ENCODE data around the gene EMP3. TPM values are rescaled to one million over a fixed set of nuclear protein-coding genes. Genes with fewer than 3 reads are reported as not detected.
"Not testable (repeated sequence)": the region's sequence is repeated elsewhere in the genome, so short reads cannot be mapped to it uniquely, and the experiment has no call there.

Gene EMP3
- total RNA-seq, 1 experiment from 2014 or later, result 77.3 TPM

DNA sequence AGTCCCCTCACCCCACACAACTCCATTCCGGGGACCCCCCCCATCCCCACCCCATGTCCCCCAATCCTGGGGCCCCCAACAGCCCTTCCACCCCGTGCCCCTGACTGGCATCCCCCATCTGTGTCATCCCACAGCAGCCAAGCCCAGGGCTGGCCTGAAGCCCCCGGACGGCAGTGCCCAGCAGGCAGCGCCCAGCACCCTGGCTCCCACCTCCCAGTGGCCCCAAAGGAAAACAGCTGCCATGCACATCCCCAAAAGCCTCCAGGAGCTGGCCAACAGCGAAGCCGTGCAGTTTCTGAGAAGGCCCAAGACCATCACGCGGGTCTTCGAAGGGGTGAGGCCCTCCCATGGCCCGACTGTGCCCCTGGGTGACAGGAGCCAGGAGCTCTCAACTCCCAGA lies 40.2 kb downstream of the EMP3 start:
- Histone ChIP-seq H3K4me1 (ENCODE audit: low read length) (peaks cover 19% of the 10 kb centered on the region), H3K9me2 (replicated peaks; ENCODE audit: insufficient read depth, low read length) (no peaks in the 10 kb centered on the region), H3K79me2 (ENCODE audit: low read length) (no peaks in the 10 kb centered on the region), H2AFZ (ENCODE audit: low read length) (no peak overlapping the region), H3K27me3 (ENCODE audit: low read length) (no peaks in the 10 kb centered on the region), H3K9me3 (ENCODE audit: low read length) (no peaks in the 10 kb centered on the region), H3K36me3 (ENCODE audit: insufficient read depth, low read length) (no peaks in the 10 kb centered on the region), H3K4me3 (ENCODE audit: low read length) (no peak overlapping the region), H3K27ac (ENCODE audit: low read length) (no peak overlapping the region), H4K20me1 (ENCODE audit: insufficient read depth, low read depth, low read length) (no peaks in the 10 kb centered on the region), H3K4me2 (ENCODE audit: low read depth, low read length, poor library complexity, severe bottlenecking) (no peak overlapping the region), H3K9ac (ENCODE audit: low read length) (no peak overlapping the region)
- DNase-seq, result no peak

DNA sequence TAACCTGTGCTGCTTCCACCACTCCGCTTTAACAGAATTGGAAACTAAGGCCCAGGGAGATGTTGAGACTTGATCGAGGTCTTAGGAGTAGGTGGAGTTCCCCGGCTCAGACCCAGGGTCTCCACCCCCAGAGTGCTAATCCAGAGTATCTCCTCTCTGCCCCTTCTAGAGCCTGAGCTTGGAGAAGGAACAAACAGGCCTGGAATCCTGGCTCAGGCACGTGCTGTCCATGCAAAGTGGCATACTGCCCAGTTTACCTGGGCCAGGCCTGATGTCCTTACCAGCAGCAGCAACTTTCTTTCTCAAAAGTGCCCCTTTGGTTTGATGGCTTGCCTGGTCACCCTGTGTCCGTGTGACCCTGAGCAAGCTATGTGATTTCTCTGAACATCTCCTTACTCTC lies 42.5 kb downstream of the EMP3 start:
- no peak overlapping the region for H3K4me2 ChIP-seq (ENCODE audit: low read depth, low read length, poor library complexity, severe bottlenecking)
- no peaks in the 10 kb centered on the region for H3K9me2 ChIP-seq (replicated peaks; ENCODE audit: insufficient read depth, low read length)
- no peak overlapping the region for H3K27ac ChIP-seq (ENCODE audit: low read length)
- H3K4me1 ChIP-seq (ENCODE audit: low read length), result peaks cover 14% of the 10 kb centered on the region
- no peaks in the 10 kb centered on the region for H3K79me2 ChIP-seq (ENCODE audit: low read length)
- H3K27me3 ChIP-seq (ENCODE audit: low read length), result no peaks in the 10 kb centered on the region
- H3K9ac ChIP-seq (ENCODE audit: low read length), result no peak overlapping the region
- DNase-seq, result no peak
- no peaks in the 10 kb centered on the region for H4K20me1 ChIP-seq (ENCODE audit: insufficient read depth, low read depth, low read length)
- H3K9me3 ChIP-seq (ENCODE audit: low read length), result no peaks in the 10 kb centered on the region
- H2AFZ ChIP-seq (ENCODE audit: low read length), result no peak overlapping the region
- H3K36me3 ChIP-seq (ENCODE audit: insufficient read depth, low read length), result no peaks in the 10 kb centered on the region
- no peak overlapping the region for H3K4me3 ChIP-seq (ENCODE audit: low read length)

DNA sequence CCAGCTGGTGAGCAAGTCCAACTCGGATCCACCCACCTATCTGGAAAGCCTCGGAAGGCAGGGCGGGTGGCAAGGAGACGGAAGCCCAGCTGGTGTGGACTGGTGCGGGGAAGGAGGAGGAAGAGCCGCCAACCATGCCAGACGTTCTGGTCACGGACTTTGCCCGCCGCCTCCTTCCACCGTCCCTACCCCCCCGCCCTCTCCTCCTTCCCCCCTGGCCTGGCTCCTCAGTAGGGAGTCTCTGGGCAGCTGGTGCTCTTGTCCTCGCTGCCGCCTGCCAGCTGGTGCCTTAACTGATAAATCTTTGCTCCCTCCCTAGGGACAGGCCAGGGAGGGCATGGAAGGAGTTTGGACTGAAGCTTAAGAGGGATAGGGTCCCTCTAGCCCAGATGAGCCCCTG lies 43.6 kb downstream of the EMP3 start:
- H3K9ac ChIP-seq (ENCODE audit: low read length), result no peak overlapping the region

DNA sequence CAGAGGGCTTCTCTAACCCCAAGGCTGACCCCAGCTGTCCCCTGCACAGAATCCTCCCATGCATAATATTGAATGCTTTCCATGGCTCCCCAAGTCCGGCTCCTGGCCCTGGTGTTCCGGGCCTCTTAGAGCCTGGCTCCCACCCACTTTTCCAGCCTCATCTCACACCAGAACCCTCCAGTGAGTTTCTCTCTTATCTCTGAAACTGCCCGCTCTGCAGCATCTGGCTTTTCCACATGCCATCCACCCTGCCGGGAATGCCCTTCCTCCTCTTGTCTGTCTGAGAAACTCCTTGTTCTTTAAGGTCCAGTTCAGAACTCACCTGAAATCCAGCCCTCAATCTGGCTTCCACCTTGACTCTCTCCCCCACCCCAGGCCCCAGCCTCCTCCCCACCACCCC lies 45.6 kb downstream of the EMP3 start:
- no peak for DNase-seq
- no peaks in the 10 kb centered on the region for H3K79me2 ChIP-seq (ENCODE audit: low read length)
- H3K4me3 ChIP-seq (ENCODE audit: low read length), result no peak overlapping the region
- H3K36me3 ChIP-seq (ENCODE audit: insufficient read depth, low read length), result no peaks in the 10 kb centered on the region
- no peaks in the 10 kb centered on the region for H3K9me3 ChIP-seq (ENCODE audit: low read length)
- no peak overlapping the region for H3K27ac ChIP-seq (ENCODE audit: low read length)
- H3K4me2 ChIP-seq (ENCODE audit: low read depth, low read length, poor library complexity, severe bottlenecking), result no peak overlapping the region
- no peaks in the 10 kb centered on the region for H3K9me2 ChIP-seq (replicated peaks; ENCODE audit: insufficient read depth, low read length)
- H4K20me1 ChIP-seq (ENCODE audit: insufficient read depth, low read depth, low read length), result no peaks in the 10 kb centered on the region
- H3K27me3 ChIP-seq (ENCODE audit: low read length), result no peaks in the 10 kb centered on the region
- H2AFZ ChIP-seq (ENCODE audit: low read length), result no peak overlapping the region
- no peaks in the 10 kb centered on the region for H3K4me1 ChIP-seq (ENCODE audit: low read length)
- no peak overlapping the region for H3K9ac ChIP-seq (ENCODE audit: low read length)

More for the DNA sequence above, 43.6 kb downstream of the EMP3 start:
- no peak overlapping the region for H2AFZ ChIP-seq (ENCODE audit: low read length)
- no peaks in the 10 kb centered on the region for H3K9me3 ChIP-seq (ENCODE audit: low read length)
- H3K9me2 ChIP-seq (replicated peaks; ENCODE audit: insufficient read depth, low read length), result no peaks in the 10 kb centered on the region
- H3K4me1 ChIP-seq (ENCODE audit: low read length), result peaks cover 8% of the 10 kb centered on the region
- no peak overlapping the region for H3K4me2 ChIP-seq (ENCODE audit: low read depth, low read length, poor library complexity, severe bottlenecking)
- H3K36me3 ChIP-seq (ENCODE audit: insufficient read depth, low read length), result no peaks in the 10 kb centered on the region
- H4K20me1 ChIP-seq (ENCODE audit: insufficient read depth, low read depth, low read length), result no peaks in the 10 kb centered on the region
- no peak overlapping the region for H3K27ac ChIP-seq (ENCODE audit: low read length)
- H3K79me2 ChIP-seq (ENCODE audit: low read length), result no peaks in the 10 kb centered on the region
- no peaks in the 10 kb centered on the region for H3K27me3 ChIP-seq (ENCODE audit: low read length)
- H3K4me3 ChIP-seq (ENCODE audit: low read length), result no peak overlapping the region
- no peak for DNase-seq

DNA sequence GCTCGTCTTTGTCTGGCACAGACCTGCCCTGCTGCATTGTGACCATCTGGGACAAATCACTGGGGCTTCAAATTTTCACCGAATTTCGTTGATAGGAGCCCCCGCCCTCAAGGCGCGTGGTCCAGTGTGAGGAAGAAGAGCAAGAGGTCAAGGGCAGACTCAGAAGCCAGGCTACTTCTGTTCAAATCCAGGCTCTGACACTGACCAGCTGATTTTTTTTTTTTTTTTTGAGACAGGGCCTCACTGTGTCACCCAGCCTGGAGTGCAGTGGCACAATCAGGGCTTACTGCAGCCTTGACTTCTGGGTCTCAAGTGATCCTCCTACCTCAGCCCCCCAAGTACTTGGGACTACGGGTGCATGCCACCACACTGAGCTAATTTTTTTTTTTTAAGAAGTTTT lies 46.0 kb downstream of the EMP3 start:
- no peak for DNase-seq
- Histone ChIP-seq H3K27me3 (ENCODE audit: low read length) (no peaks in the 10 kb centered on the region), H3K9me3 (ENCODE audit: low read length) (no peaks in the 10 kb centered on the region), H3K4me1 (ENCODE audit: low read length) (no peaks in the 10 kb centered on the region), H3K79me2 (ENCODE audit: low read length) (no peaks in the 10 kb centered on the region), H3K4me2 (ENCODE audit: low read depth, low read length, poor library complexity, severe bottlenecking) (no peak overlapping the region), H2AFZ (ENCODE audit: low read length) (no peak overlapping the region), H3K36me3 (ENCODE audit: insufficient read depth, low read length) (no peaks in the 10 kb centered on the region), H3K9ac (ENCODE audit: low read length) (no peak overlapping the region), H3K9me2 (replicated peaks; ENCODE audit: insufficient read depth, low read length) (no peaks in the 10 kb centered on the region), H3K27ac (ENCODE audit: low read length) (no peak overlapping the region), H4K20me1 (ENCODE audit: insufficient read depth, low read depth, low read length) (no peaks in the 10 kb centered on the region), H3K4me3 (ENCODE audit: low read length) (no peak overlapping the region)

DNA sequence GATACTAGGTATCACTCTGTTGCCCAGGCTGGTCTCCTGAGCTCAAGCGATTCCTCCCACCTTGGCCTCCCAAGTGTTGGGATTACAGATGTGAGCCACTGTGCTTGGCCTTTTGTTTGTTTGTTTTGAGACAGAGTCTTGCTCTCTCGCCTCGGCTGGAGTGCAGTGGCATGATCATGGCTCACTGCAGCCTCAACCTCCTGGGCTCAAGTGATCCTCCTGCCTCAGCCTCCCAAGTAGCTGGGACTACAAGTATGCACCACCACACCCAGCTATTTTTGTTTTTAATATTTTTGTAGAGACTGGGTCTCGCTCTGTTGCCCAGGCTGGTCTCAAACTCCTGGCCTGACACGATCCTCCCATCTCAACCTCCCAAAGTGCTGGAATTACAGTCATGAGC lies 46.4 kb downstream of the EMP3 start:
- not testable (repeated sequence) for H3K4me1 ChIP-seq (ENCODE audit: low read length); H3K9ac ChIP-seq (ENCODE audit: low read length); H3K9me3 ChIP-seq (ENCODE audit: low read length); H3K4me3 ChIP-seq (ENCODE audit: low read length); H2AFZ ChIP-seq (ENCODE audit: low read length); DNase-seq; H3K4me2 ChIP-seq (ENCODE audit: low read depth, low read length, poor library complexity, severe bottlenecking); H3K27ac ChIP-seq (ENCODE audit: low read length); H3K9me2 ChIP-seq (replicated peaks; ENCODE audit: insufficient read depth, low read length); H3K79me2 ChIP-seq (ENCODE audit: low read length); H4K20me1 ChIP-seq (ENCODE audit: insufficient read depth, low read depth, low read length); H3K27me3 ChIP-seq (ENCODE audit: low read length); H3K36me3 ChIP-seq (ENCODE audit: insufficient read depth, low read length)

DNA sequence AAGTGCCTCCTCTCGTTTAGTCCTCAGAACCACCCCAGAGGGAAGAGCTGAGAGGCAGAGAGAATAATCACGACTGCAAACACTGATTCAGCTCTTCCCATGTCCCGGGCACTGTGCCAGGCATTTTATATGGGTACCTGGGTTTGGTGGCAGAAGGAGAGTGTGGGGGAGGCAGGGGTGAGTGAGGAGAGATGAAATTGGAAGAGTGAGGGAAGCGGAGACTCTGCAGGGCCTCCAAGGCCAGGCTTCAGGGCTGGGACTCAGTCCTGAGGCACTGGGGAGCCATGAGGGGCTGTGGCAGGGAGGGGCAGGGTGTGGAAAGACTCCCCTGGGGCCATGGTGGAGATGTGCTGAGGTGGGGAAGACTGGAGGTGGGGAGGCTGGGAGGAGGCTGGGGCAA lies 47.6 kb downstream of the EMP3 start:
- no peak overlapping the region for H3K4me2 ChIP-seq (ENCODE audit: low read depth, low read length, poor library complexity, severe bottlenecking)
- no peaks in the 10 kb centered on the region for H3K9me3 ChIP-seq (ENCODE audit: low read length)
- no peak for DNase-seq
- no peaks in the 10 kb centered on the region for H3K79me2 ChIP-seq (ENCODE audit: low read length)
- H3K4me1 ChIP-seq (ENCODE audit: low read length), result no peaks in the 10 kb centered on the region
- H2AFZ ChIP-seq (ENCODE audit: low read length), result no peak overlapping the region
- H3K36me3 ChIP-seq (ENCODE audit: insufficient read depth, low read length), result no peaks in the 10 kb centered on the region
- H3K27me3 ChIP-seq (ENCODE audit: low read length), result no peaks in the 10 kb centered on the region
- H4K20me1 ChIP-seq (ENCODE audit: insufficient read depth, low read depth, low read length), result no peaks in the 10 kb centered on the region
- no peak overlapping the region for H3K9ac ChIP-seq (ENCODE audit: low read length)
- no peak overlapping the region for H3K4me3 ChIP-seq (ENCODE audit: low read length)
- H3K27ac ChIP-seq (ENCODE audit: low read length), result no peak overlapping the region
- H3K9me2 ChIP-seq (replicated peaks; ENCODE audit: insufficient read depth, low read length), result no peaks in the 10 kb centered on the region

DNA sequence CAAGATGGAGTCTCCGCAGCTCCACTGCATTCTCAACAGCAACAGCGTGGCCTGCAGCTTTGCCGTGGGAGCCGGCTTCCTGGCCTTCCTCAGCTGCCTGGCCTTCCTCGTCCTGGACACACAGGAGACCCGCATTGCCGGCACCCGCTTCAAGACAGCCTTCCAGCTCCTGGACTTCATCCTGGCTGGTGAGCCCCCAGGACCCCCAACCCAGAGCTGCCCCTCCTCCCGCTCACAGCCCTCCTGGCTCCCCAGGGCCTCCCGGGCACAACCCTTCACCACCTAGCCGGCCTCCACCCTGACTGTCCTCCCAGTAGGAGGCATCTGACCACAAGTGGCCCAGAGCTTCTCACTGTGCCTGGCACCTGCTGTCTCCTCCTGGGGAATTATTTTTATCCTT lies 48.2 kb downstream of the EMP3 start:
- Histone ChIP-seq H3K4me2 (ENCODE audit: low read depth, low read length, poor library complexity, severe bottlenecking) (no peak overlapping the region), H4K20me1 (ENCODE audit: insufficient read depth, low read depth, low read length) (no peaks in the 10 kb centered on the region), H3K4me3 (ENCODE audit: low read length) (no peak overlapping the region), H3K9ac (ENCODE audit: low read length) (no peak overlapping the region), H2AFZ (ENCODE audit: low read length) (no peak overlapping the region), H3K27me3 (ENCODE audit: low read length) (no peaks in the 10 kb centered on the region), H3K9me2 (replicated peaks; ENCODE audit: insufficient read depth, low read length) (no peaks in the 10 kb centered on the region), H3K4me1 (ENCODE audit: low read length) (no peaks in the 10 kb centered on the region), H3K27ac (ENCODE audit: low read length) (no peak overlapping the region), H3K9me3 (ENCODE audit: low read length) (no peaks in the 10 kb centered on the region), H3K79me2 (ENCODE audit: low read length) (no peaks in the 10 kb centered on the region), H3K36me3 (ENCODE audit: insufficient read depth, low read length) (no peaks in the 10 kb centered on the region)
- no peak for DNase-seq

DNA sequence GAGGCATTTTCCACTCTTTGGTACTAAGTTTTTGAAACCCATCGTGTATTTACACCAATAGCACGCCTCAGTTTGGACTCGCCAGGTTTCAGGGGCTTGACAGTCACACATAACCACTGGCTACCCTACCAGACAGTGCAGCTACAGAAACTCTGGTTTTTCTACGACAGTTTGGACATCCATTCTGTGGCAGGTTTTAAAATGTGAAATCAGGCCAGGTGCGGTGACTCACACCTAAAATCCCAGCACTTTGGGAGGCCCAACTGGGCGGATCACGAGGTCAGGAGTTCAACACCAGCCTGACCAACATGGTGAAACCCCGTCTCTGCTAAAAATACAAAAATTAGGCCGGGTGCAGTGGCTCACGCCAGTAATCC lies 52.8 kb downstream of the EMP3 start:
- H4K20me1 ChIP-seq (ENCODE audit: insufficient read depth, low read depth, low read length), result no peaks in the 10 kb centered on the region
- no peaks in the 10 kb centered on the region for H3K79me2 ChIP-seq (ENCODE audit: low read length)
- H3K9ac ChIP-seq (ENCODE audit: low read length), result no peak overlapping the region
- no peak overlapping the region for H2AFZ ChIP-seq (ENCODE audit: low read length)
- H3K4me3 ChIP-seq (ENCODE audit: low read length), result no peak overlapping the region
- H3K36me3 ChIP-seq (ENCODE audit: insufficient read depth, low read length), result no peaks in the 10 kb centered on the region; the same call in 1 of the 2 replicates
- H3K27me3 ChIP-seq (ENCODE audit: low read length), result no peaks in the 10 kb centered on the region
- H3K4me2 ChIP-seq (ENCODE audit: low read depth, low read length, poor library complexity, severe bottlenecking), result no peak overlapping the region
- H3K9me3 ChIP-seq (ENCODE audit: low read length), result no peaks in the 10 kb centered on the region
- no peak for DNase-seq
- H3K27ac ChIP-seq (ENCODE audit: low read length), result no peak overlapping the region
- H3K4me1 ChIP-seq (ENCODE audit: low read length), result no peaks in the 10 kb centered on the region
- no peaks in the 10 kb centered on the region for H3K9me2 ChIP-seq (replicated peaks; ENCODE audit: insufficient read depth, low read length)
